ENCODE data around the gene MDH2. TPM values are rescaled to one million over a fixed set of nuclear protein-coding genes. Genes with fewer than 3 reads are reported as not detected.
"Not testable (repeated sequence)": the region's sequence is repeated elsewhere in the genome, so short reads cannot be mapped to it uniquely, and the experiment has no call there.

The MDH2 gene
- total and polyA plus RNA-seq, 4 donors = 33.6 to 275 (median 163) TPM

GRCh38 chr7:76077435-76077834 is 29.5 kb downstream of the MDH2 start:
- Histone ChIP-seq H3K27me3 (ENCODE audit: control insufficient read depth in 4 of 4, insufficient read depth in 4 of 4, low read length in 3 of 4) (no peaks in the 10 kb centered on the region), H3K4me1 (ENCODE audit: control insufficient read depth in 4 of 4, insufficient read depth in 4 of 4, low read length in 3 of 4) (no peaks in the 10 kb centered on the region), H3K9ac (ENCODE audit: low read depth in 1 of 2, low read length in 2 of 2) (no peak overlapping the region), H3K4me3 (ENCODE audit: low read depth in 1 of 3, low read length in 3 of 3) (no peak overlapping the region), H3K9me3 (ENCODE audit: control insufficient read depth in 4 of 4, low read length in 3 of 4) (no peaks in the 10 kb centered on the region), H3K27ac (ENCODE audit: low read depth in 1 of 2, low read length in 2 of 2) (no peak overlapping the region), H3K36me3 (ENCODE audit: control insufficient read depth in 4 of 4, insufficient read depth in 3 of 4, low read depth in 1 of 4, low read length in 3 of 4) (peaks cover 4 to 19% (median 8%) of the 10 kb centered on the region in 4 donors)
- 74% methylated on average over 3 of the region's 3 CpGs for WGBS
- DNase-seq (ENCODE audit: low spot score) = no peak
- TF ChIP-seq ZBTB33 (IDR thresholded peaks at IDR 0.05) (no peak), NR2F2 (IDR thresholded peaks at IDR 0.05) (no peak), YY1 (IDR thresholded peaks at IDR 0.05) (no peak), RXRA (IDR thresholded peaks at IDR 0.05) (no peak), CTCF (IDR thresholded peaks at IDR 0.05; ENCODE audit: low read depth, low read length, missing input control) (no peak), TAF1 (conservative IDR thresholded peaks at IDR 0.05) (no peak), HNF4A (conservative IDR thresholded peaks at IDR 0.05) (no peak), FOXA2 (IDR thresholded peaks at IDR 0.05) (no peak), RAD21 (IDR thresholded peaks at IDR 0.05) (no peak), JUND (IDR thresholded peaks at IDR 0.05) (no peak), SP1 (IDR thresholded peaks at IDR 0.05) (no peak), MAX (IDR thresholded peaks at IDR 0.05) (no peak)

- 86% methylated on average over 5 of the region's 5 CpGs for WGBS
- Histone ChIP-seq H3K27me3 (ENCODE audit: control insufficient read depth in 4 of 4, insufficient read depth in 4 of 4, low read length in 3 of 4) (no peaks in the 10 kb centered on the region), H3K9ac (ENCODE audit: low read depth in 1 of 2, low read length in 2 of 2) (no peak overlapping the region), H3K36me3 (ENCODE audit: control insufficient read depth in 4 of 4, insufficient read depth in 3 of 4, low read depth in 1 of 4, low read length in 3 of 4) (peaks cover 0 to 9% (median 7%) of the 10 kb centered on the region in 4 donors), H3K4me1 (ENCODE audit: control insufficient read depth in 4 of 4, insufficient read depth in 4 of 4, low read length in 3 of 4) (peaks cover 0 to 2% (median 0%) of the 10 kb centered on the region in 4 donors), H3K4me3 (ENCODE audit: low read depth in 1 of 3, low read length in 3 of 3) (no peak overlapping the region), H3K9me3 (ENCODE audit: control insufficient read depth in 4 of 4, low read length in 3 of 4) (no peaks in the 10 kb centered on the region), H3K27ac (ENCODE audit: low read depth in 1 of 2, low read length in 2 of 2) (no peak overlapping the region)
- DNase-seq (ENCODE audit: low spot score) = no peak
- TF ChIP-seq FOXA1 (IDR thresholded peaks at IDR 0.05) (no peak), JUND (IDR thresholded peaks at IDR 0.05) (no peak), EGR1 (IDR thresholded peaks at IDR 0.05; ENCODE audit: low read depth in 2 of 2) (no peak), NR2F2 (IDR thresholded peaks at IDR 0.05) (no peak), CTCF (IDR thresholded peaks at IDR 0.05; ENCODE audit: low read depth, low read length, missing input control) (no peak), RAD21 (IDR thresholded peaks at IDR 0.05) (no peak), ATF3 (IDR thresholded peaks at IDR 0.05) (no peak), HNF4A (conservative IDR thresholded peaks at IDR 0.05) (no peak), SP1 (IDR thresholded peaks at IDR 0.05) (no peak), HNF4G (IDR thresholded peaks at IDR 0.05) (no peak), RXRA (IDR thresholded peaks at IDR 0.05) (no peak), REST (IDR thresholded peaks at IDR 0.05) (no peak)
Observed at GRCh38 chr7:76080204-76080603, 32.3 kb downstream of the MDH2 start.

GRCh38 chr7:76084115-76084514 is 36.2 kb downstream of the MDH2 start:
- H3K4me3 ChIP-seq (ENCODE audit: low read depth in 1 of 3, low read length in 3 of 3); H3K27ac ChIP-seq (ENCODE audit: low read depth in 1 of 2, low read length in 2 of 2); DNase-seq (ENCODE audit: low spot score); H3K36me3 ChIP-seq (ENCODE audit: control insufficient read depth in 4 of 4, insufficient read depth in 3 of 4, low read depth in 1 of 4, low read length in 3 of 4); H3K9ac ChIP-seq (ENCODE audit: low read depth in 1 of 2, low read length in 2 of 2); H3K9me3 ChIP-seq (ENCODE audit: control insufficient read depth in 4 of 4, low read length in 3 of 4); H3K27me3 ChIP-seq (ENCODE audit: control insufficient read depth in 4 of 4, insufficient read depth in 4 of 4, low read length in 3 of 4); H3K4me1 ChIP-seq (ENCODE audit: control insufficient read depth in 4 of 4, insufficient read depth in 4 of 4, low read length in 3 of 4): not testable (repeated sequence)
- WGBS = 91% methylated on average over 2 of the region's 2 CpGs

Data from liver (tissue), 9 donors.